HCT116 (cell line): ENCODE measurements around the gene DYNLT2B.

Experiments
- EZH2 ChIP-seq: fragments of 200-600 bp; sonication (generic); IDR thresholded peaks from 2 replicates; pipeline ENCODE4 v1.6.1; 2017; ENCODE audit warnings: antibody characterized with exemption, mixed run types
- POLR2A ChIP-seq: IDR thresholded peaks from 2 replicates; pipeline ENCODE4 v1.7.0; 2011; ENCODE audit warnings: borderline replicate concordance; ENCODE audit not compliant: insufficient read depth, insufficient read length; ENCODE audit errors: extremely low read depth
- YY1 ChIP-seq: IDR thresholded peaks from 2 replicates; pipeline ENCODE4 v1.6.1; 2011; ENCODE audit warnings: low read length, low read depth, moderate library complexity, mild to moderate bottlenecking; ENCODE audit not compliant: insufficient replicate concordance; ENCODE audit errors: extremely low read depth

GRCh38 chr3:196284396-196284795 lies 33.6 kb downstream of the DYNLT2B start:
- TF ChIP-seq YY1 (no peak), POLR2A (no peak), EZH2 (no peak)
